H9 (cell line): ENCODE measurements around the gene CCDC142. TPM values are rescaled to one million over a fixed set of nuclear protein-coding genes. Genes with fewer than 3 reads are reported as not detected.

Experiments used
- DNase-seq: peaks from one replicate; pipeline ENCODE4 v3.0.0-alpha.2; 2017
- H2AFZ ChIP-seq: one replicate; pipeline ENCODE4 v1.6.1; 2013; ENCODE audit warnings: mild to moderate bottlenecking, low read length, control low read depth, moderate library complexity
- H2AK5ac ChIP-seq: 2 replicates; pipeline ENCODE4 v1.6.1; 2013; ENCODE audit warnings: low read length, control low read depth, mixed read lengths; ENCODE audit not compliant: insufficient read length
- H2BK120ac ChIP-seq: one replicate; pipeline ENCODE4 v1.6.1; 2013; ENCODE audit warnings: low read depth, mild to moderate bottlenecking, low read length, control low read depth, inconsistent platforms; ENCODE audit not compliant: poor library complexity, severe bottlenecking
- H2BK12ac ChIP-seq: 2 replicates; pipeline ENCODE4 v1.6.1; 2013; ENCODE audit warnings: low read length, control low read depth, mixed read lengths, low read depth; ENCODE audit not compliant: insufficient read length
- H2BK15ac ChIP-seq: 2 replicates; pipeline ENCODE4 v1.6.1; 2013; ENCODE audit warnings: low read depth, low read length, control low read depth
- H2BK20ac ChIP-seq: one replicate; pipeline ENCODE4 v1.6.1; 2013; ENCODE audit warnings: low read depth, mild to moderate bottlenecking, low read length, control low read depth, inconsistent platforms; ENCODE audit not compliant: poor library complexity, severe bottlenecking
- H2BK5ac ChIP-seq: 2 replicates; pipeline ENCODE4 v1.6.1; 2013; ENCODE audit warnings: low read length, control low read depth, mixed read lengths; ENCODE audit not compliant: insufficient read length
- H3K14ac ChIP-seq: 2 replicates; pipeline ENCODE4 v1.6.1; 2013; ENCODE audit warnings: low read length, control low read depth; ENCODE audit not compliant: insufficient read depth
- H3K18ac ChIP-seq: 2 replicates; pipeline ENCODE4 v1.6.1; 2013; ENCODE audit warnings: low read depth, mild to moderate bottlenecking, mixed read lengths, low read length, control low read depth; ENCODE audit not compliant: insufficient read length
- H3K23ac ChIP-seq: 2 replicates; pipeline ENCODE4 v1.6.1; 2013; ENCODE audit warnings: low read length, control low read depth, mixed read lengths, low read depth; ENCODE audit not compliant: insufficient read length
- H3K23me2 ChIP-seq: 2 replicates; pipeline ENCODE4 v1.6.1; 2013; ENCODE audit warnings: low read depth, mild to moderate bottlenecking, mixed read lengths, low read length, control low read depth; ENCODE audit not compliant: insufficient read length, poor library complexity, severe bottlenecking
- H3K27ac ChIP-seq: 2 replicates; pipeline ENCODE4 v1.5.1; 2013; ENCODE audit warnings: low read length, control low read depth, mixed read lengths, low read depth; ENCODE audit not compliant: insufficient read length
- H3K27me3 ChIP-seq: 2 replicates; pipeline ENCODE4 v1.6.1; 2013; ENCODE audit warnings: low read length, control low read depth, inconsistent platforms; ENCODE audit not compliant: insufficient read depth
- H3K4ac ChIP-seq: 2 replicates; pipeline ENCODE4 v1.6.1; 2013; ENCODE audit warnings: low read depth, mild to moderate bottlenecking, control low read depth, inconsistent platforms, low read length, moderate library complexity
- H3K4me1 ChIP-seq: 2 replicates; pipeline ENCODE4 v1.6.1; 2013; ENCODE audit warnings: low read length, control low read depth, inconsistent platforms; ENCODE audit not compliant: insufficient read depth
- H3K4me2 ChIP-seq: 2 replicates; pipeline ENCODE4 v1.6.1; 2013; ENCODE audit warnings: low read length, control low read depth, mixed read lengths; ENCODE audit not compliant: insufficient read length, insufficient read depth
- H3K56ac ChIP-seq: 2 replicates; pipeline ENCODE4 v1.6.1; 2013; ENCODE audit warnings: low read depth, mild to moderate bottlenecking, mixed read lengths, low read length, control low read depth; ENCODE audit not compliant: insufficient read length
- H3K79me1 ChIP-seq: 2 replicates; pipeline ENCODE4 v1.6.1; 2013; ENCODE audit warnings: low read depth, mild to moderate bottlenecking, moderate library complexity, low read length, control low read depth, inconsistent platforms; ENCODE audit not compliant: insufficient read depth, poor library complexity, severe bottlenecking
- H3K79me2 ChIP-seq: 2 replicates; pipeline ENCODE4 v1.6.1; 2013; ENCODE audit warnings: low read length, control low read depth, inconsistent platforms; ENCODE audit not compliant: insufficient read depth
- H3K9ac ChIP-seq: 2 replicates; pipeline ENCODE4 v1.6.1; 2013; ENCODE audit warnings: low read length, control low read depth, mixed read lengths; ENCODE audit not compliant: insufficient read length; ENCODE audit errors: extremely low read depth
- H3K9me3 ChIP-seq: one replicate; pipeline ENCODE4 v1.6.1; 2013; ENCODE audit warnings: low read depth, low read length, inconsistent platforms; ENCODE audit not compliant: control insufficient read depth
- H3T11ph ChIP-seq: one replicate; pipeline ENCODE4 v1.6.1; 2013; ENCODE audit warnings: mild to moderate bottlenecking, low read length, control low read depth, inconsistent platforms
- H4K20me1 ChIP-seq: one replicate; pipeline ENCODE4 v1.6.1; 2013; ENCODE audit not compliant: control insufficient read depth, insufficient read length, insufficient read depth
- H4K5ac ChIP-seq: 2 replicates; pipeline ENCODE4 v1.6.1; 2013; ENCODE audit warnings: low read depth, mild to moderate bottlenecking, mixed read lengths, low read length, control low read depth; ENCODE audit not compliant: insufficient read length
- H4K8ac ChIP-seq: replicated peaks from 2 replicates; pipeline ENCODE4 v1.6.1; 2013; ENCODE audit warnings: low read length, control low read depth, mixed read lengths, low read depth; ENCODE audit not compliant: insufficient read length
- H4K91ac ChIP-seq: 2 replicates; pipeline ENCODE4 v1.6.1; 2013; ENCODE audit warnings: low read depth, mild to moderate bottlenecking, moderate library complexity, mixed read lengths, low read length, control low read depth; ENCODE audit not compliant: insufficient read length
- H3K27ac Mint-ChIP-seq, 3 experiments: 2 replicates in 2 of 3; 3 replicates in 1 of 3; pipeline ENCODE4 v1.8.0; 2020 to 2021; ENCODE audit warnings: mixed read lengths in 3 of 3, mild to moderate bottlenecking in 1 of 3, moderate library complexity in 1 of 3
- H3K27me3 Mint-ChIP-seq: 2 replicates; pipeline ENCODE4 v1.8.0; 2021; ENCODE audit warnings: low read depth, mild to moderate bottlenecking, moderate library complexity, mixed read lengths
- H3K36me3 Mint-ChIP-seq, 3 experiments: 2 replicates in 2 of 3; 3 replicates in 1 of 3; pipeline ENCODE4 v1.8.0; 2020 to 2021; ENCODE audit warnings: low read depth in 3 of 3, mixed read lengths in 3 of 3; ENCODE audit not compliant: insufficient read depth in 1 of 3
- H3K4me1 Mint-ChIP-seq, 2 experiments: 2 replicates each; pipeline ENCODE4 v1.8.0; 2020; ENCODE audit warnings: mixed read lengths in 2 of 2
- H3K4me3 Mint-ChIP-seq, 2 experiments: 2 replicates in 1 of 2; 3 replicates in 1 of 2; pipeline ENCODE4 v1.8.0; 2020 to 2021; ENCODE audit warnings: mild to moderate bottlenecking in 2 of 2, mixed read lengths in 2 of 2, moderate library complexity in 1 of 2
- H3K9me3 Mint-ChIP-seq, 2 experiments: 2 replicates in 1 of 2; 3 replicates in 1 of 2; pipeline ENCODE4 v1.8.0; 2020; ENCODE audit warnings: mild to moderate bottlenecking in 2 of 2, mixed read lengths in 2 of 2, moderate library complexity in 1 of 2
- WGBS: extraction: QIAGEN DNeasy Blood & Tissue Kit; methylation state at CpG from one replicate; pipeline ENCODE4 v1.1.7; 2013; ENCODE audit warnings: missing lambda C conversion rate, low lambda C conversion rate, mixed read lengths; ENCODE audit not compliant: insufficient read length; ENCODE audit errors: extremely low coverage; 5-methylcytosine and 5-hydroxymethylcytosine counted together
- total RNA-seq: library from RNA; stranded (reverse); gene quantifications from 2 replicates; pipeline ENCODE4 v1.2.1, GENCODE V29; 2021
- TF ChIP-seq, protein P1 (sequence below): fragments of 200-600 bp; sonication (generic); conservative IDR thresholded peaks from 3 replicates; pipeline ENCODE4 v1.8.0; 2021; ENCODE audit warnings: antibody characterized with exemption, mild to moderate bottlenecking

CCDC142 gene
- total RNA-seq, 1 experiment from 2014 or later: 21.5 TPM

DNA sequence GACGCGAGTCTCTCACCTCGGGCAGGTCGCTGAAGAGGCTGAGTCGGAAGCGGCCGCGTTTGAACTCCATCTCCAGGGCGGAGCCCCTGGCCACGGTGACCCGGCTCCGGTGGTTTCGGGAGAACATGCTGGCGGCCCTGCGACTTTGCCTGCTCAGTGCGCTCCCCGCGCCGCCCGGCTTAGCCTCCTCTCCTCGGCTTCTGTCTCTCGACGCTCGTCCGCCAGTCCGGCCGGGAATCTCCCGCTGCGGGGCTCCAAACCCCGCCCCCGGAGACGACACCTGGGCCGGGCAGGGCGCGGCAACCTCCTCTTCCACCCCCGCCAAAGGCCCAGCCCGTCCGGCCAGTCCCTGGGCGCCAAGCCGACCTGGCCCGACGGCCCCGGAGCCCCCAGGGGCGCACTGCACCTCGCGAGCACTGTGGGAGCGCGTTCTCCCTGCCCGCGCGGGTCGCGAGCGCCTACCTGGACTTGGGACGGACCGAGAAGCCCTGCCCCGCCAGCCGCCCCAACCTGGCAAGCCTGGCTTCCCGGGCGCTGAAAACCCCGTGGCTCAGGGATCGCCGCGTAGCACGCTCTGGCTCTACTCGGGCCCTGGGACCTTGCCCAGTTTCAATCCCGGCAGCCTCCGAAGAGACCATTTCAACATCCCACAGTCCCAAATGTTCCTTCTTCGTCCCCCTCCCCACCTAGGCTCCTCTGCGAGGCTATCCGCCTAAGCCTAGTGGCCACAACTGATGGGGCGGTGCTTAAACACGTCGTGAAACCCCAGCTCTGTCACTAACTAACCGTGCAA lies 40.9 kb downstream of the CCDC142 start, which contains the start of gene RTKN:
Gene RTKN, minus strand, starts transcription at position 248 of the 793 bp plus-strand sequence. Its CDS starts 121 bp downstream, at position 127.
- Histone ChIP-seq H3K56ac (no peak within 1 kb of the TSS), H3K27ac (peak within 1 kb of the TSS; percentile 48), H3K4me1 (peaks cover 3% of the 10 kb centered on the region; the same call in 1 of the 2 replicates), H3K23ac (no peak within 1 kb of the TSS), H2BK20ac (no peak within 1 kb of the TSS), H2BK12ac (no peak within 1 kb of the TSS), H2AK5ac (no peak within 1 kb of the TSS), H3K14ac (peak within 1 kb of the TSS; percentile 85), H3K18ac (peak within 1 kb of the TSS; percentile 78), H3K79me2 (peaks cover 18% of the 10 kb centered on the region; the same call in 1 of the 2 replicates), H3K4ac (no peak within 1 kb of the TSS), H3T11ph (no peak within 1 kb of the TSS), H2BK120ac (no peak within 1 kb of the TSS), H4K91ac (no peak within 1 kb of the TSS), H4K5ac (no peak within 1 kb of the TSS), H2BK5ac (no peak within 1 kb of the TSS), H3K23me2 (peaks cover 11% of the 10 kb centered on the region), H3K4me2 (peak within 1 kb of the TSS; percentile 80), H3K9ac (peak within 1 kb of the TSS; percentile 63), H3K9me3 (no peaks in the 10 kb centered on the region), H4K20me1 (no peaks in the 10 kb centered on the region), H2AFZ (peak within 1 kb of the TSS; percentile 48), H3K27me3 (no peaks in the 10 kb centered on the region), H3K79me1 (peaks cover 7% of the 10 kb centered on the region), H4K8ac (no peak within 1 kb of the TSS), H2BK15ac (no peak within 1 kb of the TSS)
- DNase-seq: peak; percentile 87
- no CpG with 5 or more reads among the region's 75 CpGs for WGBS
- Mint-ChIP-seq H3K36me3 (peaks cover 4 to 18% (median 15%) of the 10 kb centered on the region in 3 experiments), H3K9me3 (no peaks in the 10 kb centered on the region; a peak in 1 of 5 replicates), H3K27ac (peak within 1 kb of the TSS; percentile 98 to 99 (median 99)), H3K27me3 (peaks cover 20% of the 10 kb centered on the region), H3K4me3 (peak within 1 kb of the TSS; percentile 95 to 99), H3K4me1 (peaks cover 30 to 33% of the 10 kb centered on the region in 2 experiments)
- TF ChIP-seq, protein P1, sequence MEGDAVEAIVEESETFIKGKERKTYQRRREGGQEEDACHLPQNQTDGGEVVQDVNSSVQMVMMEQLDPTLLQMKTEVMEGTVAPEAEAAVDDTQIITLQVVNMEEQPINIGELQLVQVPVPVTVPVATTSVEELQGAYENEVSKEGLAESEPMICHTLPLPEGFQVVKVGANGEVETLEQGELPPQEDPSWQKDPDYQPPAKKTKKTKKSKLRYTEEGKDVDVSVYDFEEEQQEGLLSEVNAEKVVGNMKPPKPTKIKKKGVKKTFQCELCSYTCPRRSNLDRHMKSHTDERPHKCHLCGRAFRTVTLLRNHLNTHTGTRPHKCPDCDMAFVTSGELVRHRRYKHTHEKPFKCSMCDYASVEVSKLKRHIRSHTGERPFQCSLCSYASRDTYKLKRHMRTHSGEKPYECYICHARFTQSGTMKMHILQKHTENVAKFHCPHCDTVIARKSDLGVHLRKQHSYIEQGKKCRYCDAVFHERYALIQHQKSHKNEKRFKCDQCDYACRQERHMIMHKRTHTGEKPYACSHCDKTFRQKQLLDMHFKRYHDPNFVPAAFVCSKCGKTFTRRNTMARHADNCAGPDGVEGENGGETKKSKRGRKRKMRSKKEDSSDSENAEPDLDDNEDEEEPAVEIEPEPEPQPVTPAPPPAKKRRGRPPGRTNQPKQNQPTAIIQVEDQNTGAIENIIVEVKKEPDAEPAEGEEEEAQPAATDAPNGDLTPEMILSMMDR: peak; percentile 20; the same call in 1 of the 3 replicates
